DND-41 (cell line): ENCODE results near the gene UGT1A5.

Source experiments
- CTCF ChIP-seq: IDR thresholded peaks from 2 replicates; pipeline ENCODE4 v1.5.1; 2012; ENCODE audit warnings: borderline replicate concordance, low read length, moderate library complexity, mild to moderate bottlenecking; ENCODE audit not compliant: poor library complexity, severe bottlenecking; ENCODE audit errors: extremely low read depth
- EZH2 ChIP-seq: IDR thresholded peaks from 3 replicates; pipeline ENCODE4 v1.6.1; 2012; ENCODE audit warnings: borderline replicate concordance, low read depth, mild to moderate bottlenecking, moderate library complexity, low read length, inconsistent platforms; ENCODE audit not compliant: severe bottlenecking

- TF ChIP-seq CTCF = no peak
- no peak for TF ChIP-seq EZH2
Observed at GRCh38 chr2:233758141-233758540, 45.4 kb downstream of the UGT1A5 start.
